ENCODE data around the gene CCDC24.

The CCDC24 gene

GRCh38 chr1:43992232-43992995, 1.0 kb downstream of the CCDC24 start:
- TF ChIP-seq, protein P1, sequence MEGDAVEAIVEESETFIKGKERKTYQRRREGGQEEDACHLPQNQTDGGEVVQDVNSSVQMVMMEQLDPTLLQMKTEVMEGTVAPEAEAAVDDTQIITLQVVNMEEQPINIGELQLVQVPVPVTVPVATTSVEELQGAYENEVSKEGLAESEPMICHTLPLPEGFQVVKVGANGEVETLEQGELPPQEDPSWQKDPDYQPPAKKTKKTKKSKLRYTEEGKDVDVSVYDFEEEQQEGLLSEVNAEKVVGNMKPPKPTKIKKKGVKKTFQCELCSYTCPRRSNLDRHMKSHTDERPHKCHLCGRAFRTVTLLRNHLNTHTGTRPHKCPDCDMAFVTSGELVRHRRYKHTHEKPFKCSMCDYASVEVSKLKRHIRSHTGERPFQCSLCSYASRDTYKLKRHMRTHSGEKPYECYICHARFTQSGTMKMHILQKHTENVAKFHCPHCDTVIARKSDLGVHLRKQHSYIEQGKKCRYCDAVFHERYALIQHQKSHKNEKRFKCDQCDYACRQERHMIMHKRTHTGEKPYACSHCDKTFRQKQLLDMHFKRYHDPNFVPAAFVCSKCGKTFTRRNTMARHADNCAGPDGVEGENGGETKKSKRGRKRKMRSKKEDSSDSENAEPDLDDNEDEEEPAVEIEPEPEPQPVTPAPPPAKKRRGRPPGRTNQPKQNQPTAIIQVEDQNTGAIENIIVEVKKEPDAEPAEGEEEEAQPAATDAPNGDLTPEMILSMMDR (IDR thresholded peaks at IDR 0.05; ENCODE audit: low read length, missing control alignments): no peak
- DNase-seq (ENCODE audit: low read depth): no peak

DNA sequence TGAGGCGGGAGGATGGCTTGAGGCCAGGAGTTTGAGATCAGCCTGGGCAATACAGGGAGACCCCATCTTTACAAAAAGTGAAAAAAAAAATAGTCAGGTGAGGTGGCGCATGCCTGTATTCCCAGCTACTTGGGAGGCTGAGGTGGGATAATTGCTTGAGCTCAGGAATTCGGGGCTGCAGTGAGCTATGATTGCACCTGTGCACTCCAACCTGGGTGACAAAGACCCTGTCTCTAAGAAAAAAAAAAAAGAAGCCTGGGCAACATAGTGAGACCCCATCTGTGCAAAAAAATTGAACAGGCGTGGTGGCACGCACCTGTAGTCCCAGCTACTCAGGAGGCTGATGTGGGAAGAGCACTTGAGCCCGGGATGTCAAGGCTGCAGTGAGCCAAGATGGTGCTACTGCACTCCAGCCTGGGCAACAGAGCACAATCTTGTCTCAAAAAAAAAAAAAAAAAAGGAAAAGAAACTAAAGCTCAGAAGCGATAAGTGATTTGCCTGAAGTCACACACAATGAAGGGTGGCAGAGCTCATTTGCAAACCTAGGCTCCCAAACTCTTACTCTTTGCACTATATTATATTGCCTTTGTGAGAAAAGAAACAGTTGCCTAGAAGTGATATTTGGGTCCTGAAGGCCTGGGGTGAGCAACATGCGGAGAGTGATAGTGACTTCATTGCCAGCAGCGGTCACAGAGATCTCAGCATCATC, 2.0 kb downstream of the CCDC24 start:
- no peak for DNase-seq (ENCODE audit: low read depth)
- TF ChIP-seq, protein P1 (IDR thresholded peaks at IDR 0.05; ENCODE audit: low read length, missing control alignments): no peak
- H3K4me3 ChIP-seq (replicated peaks; ENCODE audit: low read depth, low read length): no peak overlapping the region

More at GRCh38 chr1:43992232-43992995, 1.0 kb downstream of the CCDC24 start:
- H3K4me3 ChIP-seq (replicated peaks; ENCODE audit: low read depth, low read length): peak overlapping the region; percentile 66

- no peak overlapping the region for H3K4me3 ChIP-seq (replicated peaks; ENCODE audit: low read depth, low read length)
- no peak for DNase-seq (ENCODE audit: low read depth)
- TF ChIP-seq, protein P1 (IDR thresholded peaks at IDR 0.05; ENCODE audit: low read length, missing control alignments): no peak
Observed at GRCh38 chr1:43994071-43994470, 2.7 kb downstream of the CCDC24 start.

DNA sequence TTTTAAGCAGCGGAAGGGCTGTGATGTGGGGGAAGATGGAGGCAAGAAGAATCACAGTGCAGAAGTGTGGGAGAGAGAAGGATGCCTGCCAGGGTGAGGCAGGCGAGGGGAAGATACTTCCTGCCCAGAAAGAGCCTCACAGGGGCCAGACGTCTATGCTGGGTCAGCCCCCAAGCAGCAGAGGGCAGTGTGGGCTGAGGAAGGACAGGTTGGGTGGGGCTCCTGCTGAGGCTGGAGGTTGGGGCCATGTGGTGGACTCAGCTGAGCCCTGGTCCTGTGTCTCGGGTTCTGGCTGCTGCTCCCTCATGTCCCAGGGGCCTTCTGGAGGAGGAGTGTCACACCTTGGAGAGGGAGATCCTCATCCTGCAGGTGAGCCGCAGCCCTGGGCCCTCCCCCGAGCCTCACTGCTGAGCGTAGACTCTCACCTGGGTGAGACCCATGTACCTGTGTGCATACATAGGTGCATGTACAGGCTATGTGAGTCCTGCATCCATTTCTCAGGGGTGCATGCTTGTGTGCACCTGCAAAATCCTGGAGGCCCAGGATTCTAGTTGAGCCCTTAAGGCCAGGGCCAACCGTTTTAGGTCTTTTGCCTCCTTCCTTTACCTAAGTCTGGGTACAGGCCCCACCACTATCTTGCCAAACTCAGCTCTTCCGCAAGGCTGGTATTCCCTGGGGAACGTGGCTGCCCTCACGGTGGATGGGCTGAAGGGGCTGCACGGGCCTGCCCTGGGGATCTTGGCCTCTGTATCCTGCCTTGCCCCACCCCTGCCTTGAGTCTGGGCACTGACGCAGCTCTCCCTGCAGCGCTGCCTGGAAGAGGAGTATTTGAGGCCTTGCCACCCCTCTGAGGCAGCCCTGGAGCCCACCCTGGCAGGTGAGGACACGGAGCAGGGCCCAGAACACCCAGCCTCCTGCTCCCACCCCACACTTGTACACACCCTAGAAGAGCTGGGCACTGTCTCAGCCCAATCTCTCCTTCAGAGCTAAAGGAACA, 3.7 kb downstream of the CCDC24 start:
- TF ChIP-seq, protein P1 (IDR thresholded peaks at IDR 0.05; ENCODE audit: low read length, missing control alignments): peak; percentile 38
- H3K4me3 ChIP-seq (replicated peaks; ENCODE audit: low read depth, low read length): no peak overlapping the region
- peak; percentile 33 for DNase-seq (ENCODE audit: low read depth)

GRCh38 chr1:43995984-43996732, 4.8 kb downstream of the CCDC24 start:
- TF ChIP-seq, protein P1 (IDR thresholded peaks at IDR 0.05; ENCODE audit: low read length, missing control alignments): no peak

GRCh38 chr1:43996733-43997115, 5.3 kb downstream of the CCDC24 start:
- TF ChIP-seq, protein P1 (IDR thresholded peaks at IDR 0.05; ENCODE audit: low read length, missing control alignments): no peak
- H3K4me3 ChIP-seq (replicated peaks; ENCODE audit: low read depth, low read length): no peak overlapping the region
- no peak for DNase-seq (ENCODE audit: low read depth)

More at GRCh38 chr1:43995984-43996732, 4.8 kb downstream of the CCDC24 start:
- DNase-seq (ENCODE audit: low read depth): no peak
- no peak overlapping the region for H3K4me3 ChIP-seq (replicated peaks; ENCODE audit: low read depth, low read length)
